B cell (primary cell): Measurements from ENCODE around the gene NOXA1. TPM values are rescaled to one million over a fixed set of nuclear protein-coding genes. Genes with fewer than 3 reads are reported as not detected.

Experiments
- ATAC-seq: fragments of 200-7000 bp; cut with Tn5 transposase; one replicate; pipeline ENCODE4 v1.10.0; 2021; ENCODE audit warnings: low read depth, mild to moderate bottlenecking, moderate number of reproducible peaks, moderate library complexity
- CTCF ChIA-PET: fragments of 350-600 bp; sonication (Branson Sonifier 250); formaldehyde crosslinking; loops from one replicate; lab custom pipeline; 2021; ENCODE audit warnings: antibody characterized with exemption, inconsistent platforms; lab: Charles Lee
- POLR2A ChIA-PET: fragments of 350-600 bp; sonication (Branson Sonifier 250); formaldehyde crosslinking; loops from one replicate; lab custom pipeline; 2021; ENCODE audit warnings: antibody characterized with exemption; lab: Charles Lee
- DNase-seq: peaks from one replicate; pipeline ENCODE4 v3.0.0; 2013
- H2AFZ ChIP-seq: 2 replicates; pipeline ENCODE4 v1.6.1; 2012; ENCODE audit warnings: mild to moderate bottlenecking, low read depth, low read length; ENCODE audit not compliant: insufficient read depth, poor library complexity, severe bottlenecking
- H3K27ac ChIP-seq, 2 donors: 1 replicate in 1 of 2; 2 replicates in 1 of 2; pipeline ENCODE4 v1.5.1; 2012 to 2013; ENCODE audit warnings: low read length in 2 of 2, mild to moderate bottlenecking in 2 of 2, moderate library complexity in 1 of 2
- H3K27me3 ChIP-seq, 4 experiments: fragments of 200-600 bp in 1 of 4; sonication (generic) in 1 of 4; replicated peaks in 1 of 4; 1 replicate in 2 of 4; 2 replicates in 2 of 4; pipeline versions ENCODE4 v1.6.1 to v1.7.0; 2013 to 2016; ENCODE audit warnings: low read length in 3 of 4, mild to moderate bottlenecking in 2 of 4, mixed read lengths in 1 of 4, moderate library complexity in 1 of 4; ENCODE audit not compliant: insufficient read depth in 4 of 4, control insufficient read depth in 3 of 4; ENCODE audit errors: control extremely low read depth in 1 of 4
- H3K36me3 ChIP-seq, 2 experiments: replicated peaks in 1 of 2; 1 replicate in 1 of 2; 2 replicates in 1 of 2; pipeline versions ENCODE4 v1.6.1 to v1.7.1; 2013; ENCODE audit warnings: low read length in 1 of 2; ENCODE audit not compliant: insufficient read depth in 2 of 2, control insufficient read depth in 1 of 2; ENCODE audit errors: control extremely low read depth in 1 of 2, extremely low read depth in 1 of 2
- H3K4me1 ChIP-seq, 2 donors: fragments of 200-600 bp in 1 of 2; sonication (generic) in 1 of 2; 1 replicate in 1 of 2; 2 replicates in 1 of 2; pipeline versions ENCODE4 v1.5.1 to v1.6.1; 2013 to 2017; ENCODE audit warnings: low read length in 2 of 2; ENCODE audit not compliant: control insufficient read depth in 2 of 2, insufficient read depth in 2 of 2
- H3K4me2 ChIP-seq: replicated peaks from 2 replicates; pipeline ENCODE3; 2012; ENCODE audit warnings: mild to moderate bottlenecking, low read depth, low read length; ENCODE audit not compliant: poor library complexity, severe bottlenecking
- H3K4me3 ChIP-seq, 5 experiments: fragments of 200-600 bp in 1 of 5; sonication (generic) in 1 of 5; 1 replicate in 3 of 5; 2 replicates in 2 of 5; pipeline versions ENCODE4 v1.5.1 to v1.7.0; 2011 to 2016; ENCODE audit warnings: low read length in 4 of 5, mild to moderate bottlenecking in 4 of 5, low read depth in 2 of 5, control low read depth in 1 of 5, moderate library complexity in 1 of 5; ENCODE audit not compliant: insufficient read depth in 1 of 5; ENCODE audit errors: control extremely low read depth in 1 of 5, extremely low read depth in 1 of 5
- H3K79me2 ChIP-seq: fragments of 200-600 bp; sonication (generic); one replicate; pipeline ENCODE4 v1.6.0; 2016; ENCODE audit warnings: low read length; ENCODE audit not compliant: control insufficient read depth, insufficient read depth
- H3K9ac ChIP-seq: fragments of 200-600 bp; sonication (generic); 2 replicates; pipeline ENCODE4 v1.6.1; 2017; ENCODE audit warnings: mild to moderate bottlenecking, low read length, moderate library complexity
- H3K9me3 ChIP-seq, 3 donors: one replicate each; pipeline versions ENCODE4 v1.6.1 to v1.7.1; 2013; ENCODE audit warnings: low read length in 2 of 3; ENCODE audit not compliant: control insufficient read depth in 2 of 3, insufficient read depth in 1 of 3; ENCODE audit errors: control extremely low read depth in 1 of 3
- H4K20me1 ChIP-seq: 2 replicates; pipeline ENCODE4 v1.6.0; 2012; ENCODE audit warnings: mild to moderate bottlenecking, low read length; ENCODE audit not compliant: insufficient read depth, control insufficient read depth, poor library complexity, severe bottlenecking
- H3K27ac Mint-ChIP-seq: one replicate; pipeline ENCODE4 v1.8.0; 2021; ENCODE audit warnings: mixed read lengths
- H3K27me3 Mint-ChIP-seq: one replicate; pipeline ENCODE4 v1.8.0; 2021; ENCODE audit warnings: mixed read lengths
- H3K4me1 Mint-ChIP-seq: one replicate; pipeline ENCODE4 v1.8.0; 2021; ENCODE audit warnings: mixed read lengths
- H3K4me3 Mint-ChIP-seq: one replicate; pipeline ENCODE4 v1.8.0; 2021; ENCODE audit warnings: mixed read lengths
- H3K9me3 Mint-ChIP-seq: one replicate; pipeline ENCODE4 v1.8.0; 2022; ENCODE audit warnings: mixed read lengths; ENCODE audit not compliant: insufficient read depth
- EZH2 ChIP-seq: IDR thresholded peaks from 2 replicates; pipeline ENCODE4 v1.6.1; 2012; ENCODE audit warnings: borderline replicate concordance, low read depth, mild to moderate bottlenecking, moderate library complexity, low read length; ENCODE audit not compliant: insufficient read depth, poor library complexity, severe bottlenecking
- WGBS: methylation state at CpG from one replicate; pipeline ENCODE4 v1.1.5; 2013; ENCODE audit warnings: missing lambda C conversion rate; ENCODE audit not compliant: insufficient coverage; 5-methylcytosine and 5-hydroxymethylcytosine counted together
- intact Hi-C: fragments of 100-400 bp; cut with micrococcal nuclease; formaldehyde crosslinking; loops from one replicate; pipeline ENCODE4 v1.10.0; 2022
- polyA plus RNA-seq: library from polyadenylated mRNA; depleted of rRNA; stranded (reverse); fragments of >200 nt; gene quantifications from 2 replicates; pipeline ENCODE4 v1.2.3, GENCODE V29; 2012
- total RNA-seq, 2 donors: library from RNA; stranded (reverse); fragments of 120-200 nt in 1 of 2; gene quantifications; 1 replicate in 1 of 2; 2 replicates in 1 of 2; pipeline versions ENCODE4 v1.2.3 to v1.2.4, GENCODE V29; 2013 to 2022
- TF ChIP-seq, protein P1 (sequence below): fragments of 200-600 bp; IDR thresholded peaks from one replicate; pipeline ENCODE4 v1.8.0; 2022; ENCODE audit warnings: antibody characterized with exemption, mild to moderate bottlenecking

Gene NOXA1
- total and polyA plus RNA-seq, 2 donors (not counting 1 experiment from before 2014, with no cell fraction given) = 5.7 to 7.7 TPM

- Histone ChIP-seq H3K4me3 (peak overlapping the region in 4 of 5 experiments; percentile 11 to 51 (median 38)), H4K20me1 (peaks cover 16% of the 10 kb centered on the region), H3K9ac (peak overlapping the region; percentile 49), H3K27me3 (no peaks in the 10 kb centered on the region), H3K9me3 (peaks cover 0 to 6% (median 0%) of the 10 kb centered on the region in 3 donors), H3K4me1 (peaks cover 37 to 56% of the 10 kb centered on the region in 2 donors), H3K27ac (no peak overlapping the region), H3K36me3 (peaks cover 0 to 3% of the 10 kb centered on the region in 2 experiments), H3K79me2 (no peaks in the 10 kb centered on the region), H2AFZ (no peak overlapping the region), H3K4me2 (peak overlapping the region; percentile 91)
- Mint-ChIP-seq H3K9me3 (no peaks in the 10 kb centered on the region), H3K4me3 (peak overlapping the region; percentile 71), H3K27ac (no peak overlapping the region), H3K4me1 (peaks cover 29% of the 10 kb centered on the region), H3K27me3 (no peaks in the 10 kb centered on the region)
- peak; percentile 86 for ATAC-seq
- CTCF ChIA-PET = no interaction called here
- WGBS = 38% methylated on average over 22 of the region's 25 CpGs
- POLR2A ChIA-PET = interaction anchor here (0.5 to 1.4 kb wide), 3 partner anchors 31 to 802 kb away, joined by 5 to 9 read pairs (median 8); partner anchors contain the start of genes EXD3 and NOXA1
- TF ChIP-seq, protein P1, sequence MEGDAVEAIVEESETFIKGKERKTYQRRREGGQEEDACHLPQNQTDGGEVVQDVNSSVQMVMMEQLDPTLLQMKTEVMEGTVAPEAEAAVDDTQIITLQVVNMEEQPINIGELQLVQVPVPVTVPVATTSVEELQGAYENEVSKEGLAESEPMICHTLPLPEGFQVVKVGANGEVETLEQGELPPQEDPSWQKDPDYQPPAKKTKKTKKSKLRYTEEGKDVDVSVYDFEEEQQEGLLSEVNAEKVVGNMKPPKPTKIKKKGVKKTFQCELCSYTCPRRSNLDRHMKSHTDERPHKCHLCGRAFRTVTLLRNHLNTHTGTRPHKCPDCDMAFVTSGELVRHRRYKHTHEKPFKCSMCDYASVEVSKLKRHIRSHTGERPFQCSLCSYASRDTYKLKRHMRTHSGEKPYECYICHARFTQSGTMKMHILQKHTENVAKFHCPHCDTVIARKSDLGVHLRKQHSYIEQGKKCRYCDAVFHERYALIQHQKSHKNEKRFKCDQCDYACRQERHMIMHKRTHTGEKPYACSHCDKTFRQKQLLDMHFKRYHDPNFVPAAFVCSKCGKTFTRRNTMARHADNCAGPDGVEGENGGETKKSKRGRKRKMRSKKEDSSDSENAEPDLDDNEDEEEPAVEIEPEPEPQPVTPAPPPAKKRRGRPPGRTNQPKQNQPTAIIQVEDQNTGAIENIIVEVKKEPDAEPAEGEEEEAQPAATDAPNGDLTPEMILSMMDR = no peak
- TF ChIP-seq EZH2 = no peak
- peak; percentile 85 for DNase-seq
- intact Hi-C loops = loop anchor here (1.0 to 10.0 kb wide), 3 partner anchors 30 to 659 kb away; partner anchors contain the start of genes CCDC183, EXD3, MRPL41 and NOXA1
Measured at GRCh38 chr9:137453643-137454081, 30.5 kb downstream of the NOXA1 start.

- Histone ChIP-seq H3K9ac (peak overlapping the region; percentile 66), H3K4me3 (peak overlapping the region in 4 of 5 experiments; percentile 54 to 71 (median 60)), H3K36me3 (peaks cover 0 to 3% of the 10 kb centered on the region in 2 experiments), H3K79me2 (no peaks in the 10 kb centered on the region), H3K4me1 (peaks cover 37 to 57% of the 10 kb centered on the region in 2 donors), H3K27me3 (no peaks in the 10 kb centered on the region), H3K4me2 (peak overlapping the region; percentile 91), H3K9me3 (peaks cover 0 to 6% (median 0%) of the 10 kb centered on the region in 3 donors), H3K27ac (peak overlapping the region; percentile 41 to 73), H2AFZ (peak overlapping the region; percentile 54), H4K20me1 (peaks cover 16% of the 10 kb centered on the region)
- Mint-ChIP-seq H3K4me3 (peak overlapping the region; percentile 85), H3K27ac (peak overlapping the region; percentile 79), H3K27me3 (no peaks in the 10 kb centered on the region), H3K9me3 (no peaks in the 10 kb centered on the region), H3K4me1 (peaks cover 29% of the 10 kb centered on the region)
- intact Hi-C loops = loop anchor here (1.0 to 10.0 kb wide), 3 partner anchors 31 to 659 kb away; partner anchors contain the start of genes CCDC183, EXD3, MRPL41 and NOXA1
- TF ChIP-seq, protein P1 = no peak
- TF ChIP-seq EZH2 = no peak
- WGBS = 7% methylated on average over 15 of the region's 24 CpGs
- DNase-seq = peak; percentile 86
- ATAC-seq = peak; percentile 52
- CTCF ChIA-PET = no interaction called here
- POLR2A ChIA-PET = interaction anchor here (1.4 kb wide), 1 partner anchor 32 kb away, joined by 9 read pairs; the partner anchor contains the start of genes EXD3 and NOXA1
Measured at GRCh38 chr9:137454145-137454596, 31.0 kb downstream of the NOXA1 start.
